MCF 10A (cell line): ENCODE measurements around the gene ADAMTS5. TPM values are rescaled to one million over a fixed set of nuclear protein-coding genes. Genes with fewer than 3 reads are reported as not detected.

Source experiments
- BruUV-seq: library from RNA; stranded (reverse); fragments of 400-500 nt; replicated peaks from 2 replicates; lab custom pipeline; 2021; lab: Mats Ljungman, UMichigan
- CTCF ChIA-PET: fragments of 300-600 bp; sonication (Branson Sonifier 250); formaldehyde crosslinking; extraction: SDS; loops from one replicate; lab custom pipeline; 2021; ENCODE audit warnings: antibody characterized with exemption, inconsistent platforms; lab: Yijun Ruan, JAX
- POLR2A ChIA-PET: fragments of 300-600, 350-650 bp; sonication (Branson Sonifier 250); formaldehyde crosslinking; extraction: SDS; loops from one replicate; lab custom pipeline; 2020; ENCODE audit warnings: antibody characterized with exemption, inconsistent platforms; lab: Yijun Ruan, JAX
- DNase-seq: peaks from one replicate; pipeline ENCODE4 v3.0.0-alpha.2; 2018; ENCODE audit not compliant: unreplicated experiment
- H3K27ac Mint-ChIP-seq: one replicate; pipeline ENCODE4 v1.8.0; 2022; ENCODE audit warnings: mild to moderate bottlenecking, low read depth, mixed read lengths; ENCODE audit not compliant: unreplicated experiment
- H3K27me3 Mint-ChIP-seq: one replicate; pipeline ENCODE4 v1.8.0; 2022; ENCODE audit warnings: mixed read lengths; ENCODE audit not compliant: insufficient read depth, unreplicated experiment
- H3K36me3 Mint-ChIP-seq: one replicate; pipeline ENCODE4 v1.8.0; 2022; ENCODE audit warnings: mild to moderate bottlenecking, moderate library complexity, mixed read lengths; ENCODE audit not compliant: insufficient read depth, unreplicated experiment
- H3K4me1 Mint-ChIP-seq: one replicate; pipeline ENCODE4 v1.8.0; 2022; ENCODE audit warnings: mixed read lengths; ENCODE audit not compliant: insufficient read depth, unreplicated experiment
- H3K4me3 Mint-ChIP-seq: one replicate; pipeline ENCODE4 v1.8.0; 2022; ENCODE audit warnings: mild to moderate bottlenecking, moderate library complexity, mixed read lengths; ENCODE audit not compliant: unreplicated experiment
- H3K9me3 Mint-ChIP-seq: one replicate; pipeline ENCODE4 v1.8.0; 2022; ENCODE audit warnings: mixed read lengths; ENCODE audit not compliant: unreplicated experiment
- intact Hi-C: fragments of 100-400 bp; cut with micrococcal nuclease; formaldehyde crosslinking; loops from 2 replicates; pipeline ENCODE4 v1.14.1; 2022
- total RNA-seq: library from RNA; stranded (reverse); gene quantifications from 2 replicates; pipeline ENCODE4 v1.2.3, GENCODE V29; 2022
- TF ChIP-seq, protein P1 (sequence below): fragments of 200-600 bp; IDR thresholded peaks from one replicate; pipeline ENCODE4 v1.8.0; 2022; ENCODE audit warnings: antibody characterized with exemption, mild to moderate bottlenecking; ENCODE audit not compliant: unreplicated experiment

The ADAMTS5 gene
- total RNA-seq, 1 experiment from 2014 or later: not detected

DNA sequence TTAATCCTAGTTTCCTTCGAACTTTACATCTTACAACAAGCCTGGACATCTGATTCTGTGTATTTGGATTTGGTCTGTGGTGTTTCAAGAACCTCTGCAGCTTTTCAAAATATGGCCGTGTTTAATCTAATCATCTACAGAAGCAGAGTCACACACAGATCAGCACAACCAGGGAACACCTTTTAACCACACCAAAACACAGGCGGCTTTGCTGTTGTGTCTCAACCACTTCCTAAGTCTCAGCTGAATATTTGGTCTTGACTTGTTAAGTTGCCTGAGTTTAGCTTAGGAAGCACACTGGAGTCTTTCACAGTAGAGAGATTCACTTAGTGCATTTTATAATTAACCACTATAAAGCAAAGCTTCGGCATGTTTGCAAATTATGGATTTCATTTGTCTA is 17.1 kb downstream of the ADAMTS5 start:
- Mint-ChIP-seq H3K27me3 (no peaks in the 10 kb centered on the region), H3K4me3 (no peak overlapping the region), H3K36me3 (no peaks in the 10 kb centered on the region), H3K27ac (no peak overlapping the region), H3K9me3 (no peaks in the 10 kb centered on the region), H3K4me1 (peaks cover 6% of the 10 kb centered on the region)
- CTCF ChIA-PET: interaction anchor here (0.8 to 0.9 kb wide), 2 partner anchors 9 to 16 kb away, joined by 3 read pairs; no protein-coding TSS in a partner anchor
- POLR2A ChIA-PET: no interaction called here
- no peak for DNase-seq
- no TSS peak for BruUV-seq
- TF ChIP-seq, protein P1, sequence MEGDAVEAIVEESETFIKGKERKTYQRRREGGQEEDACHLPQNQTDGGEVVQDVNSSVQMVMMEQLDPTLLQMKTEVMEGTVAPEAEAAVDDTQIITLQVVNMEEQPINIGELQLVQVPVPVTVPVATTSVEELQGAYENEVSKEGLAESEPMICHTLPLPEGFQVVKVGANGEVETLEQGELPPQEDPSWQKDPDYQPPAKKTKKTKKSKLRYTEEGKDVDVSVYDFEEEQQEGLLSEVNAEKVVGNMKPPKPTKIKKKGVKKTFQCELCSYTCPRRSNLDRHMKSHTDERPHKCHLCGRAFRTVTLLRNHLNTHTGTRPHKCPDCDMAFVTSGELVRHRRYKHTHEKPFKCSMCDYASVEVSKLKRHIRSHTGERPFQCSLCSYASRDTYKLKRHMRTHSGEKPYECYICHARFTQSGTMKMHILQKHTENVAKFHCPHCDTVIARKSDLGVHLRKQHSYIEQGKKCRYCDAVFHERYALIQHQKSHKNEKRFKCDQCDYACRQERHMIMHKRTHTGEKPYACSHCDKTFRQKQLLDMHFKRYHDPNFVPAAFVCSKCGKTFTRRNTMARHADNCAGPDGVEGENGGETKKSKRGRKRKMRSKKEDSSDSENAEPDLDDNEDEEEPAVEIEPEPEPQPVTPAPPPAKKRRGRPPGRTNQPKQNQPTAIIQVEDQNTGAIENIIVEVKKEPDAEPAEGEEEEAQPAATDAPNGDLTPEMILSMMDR: no peak
- intact Hi-C loops: no loop called here

DNA sequence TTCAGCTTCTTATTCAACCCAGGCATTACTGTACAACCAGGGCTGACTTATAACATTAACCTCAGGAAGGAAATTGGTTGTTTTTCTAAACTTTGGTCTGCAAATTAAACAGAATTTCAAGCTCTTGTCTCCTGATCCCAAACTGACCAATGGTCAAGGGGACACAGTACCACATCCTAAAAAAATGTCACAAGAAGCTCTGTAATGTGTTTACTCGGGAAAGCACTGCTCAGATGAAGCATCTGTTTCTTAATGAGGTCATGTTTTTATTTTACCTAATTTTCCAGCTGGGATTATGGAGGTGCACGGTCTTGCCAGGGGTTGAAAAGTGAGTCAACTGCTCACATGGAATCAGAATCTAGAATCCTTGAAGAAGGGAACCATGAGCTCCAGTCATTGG is 18.7 kb downstream of the ADAMTS5 start:
- H3K4me1 Mint-ChIP-seq: peaks cover 6% of the 10 kb centered on the region
- no peak overlapping the region for H3K4me3 Mint-ChIP-seq
- CTCF ChIA-PET: interaction anchor here (0.6 to 1.2 kb wide), 2 partner anchors 14 to 166 kb away, joined by 3 read pairs; no protein-coding TSS in a partner anchor
- no peaks in the 10 kb centered on the region for H3K9me3 Mint-ChIP-seq
- H3K27ac Mint-ChIP-seq: no peak overlapping the region
- POLR2A ChIA-PET: interaction anchor here (0.6 kb wide), 1 partner anchor 541 kb away, joined by 3 read pairs; no protein-coding TSS in a partner anchor
- no peaks in the 10 kb centered on the region for H3K27me3 Mint-ChIP-seq
- no peaks in the 10 kb centered on the region for H3K36me3 Mint-ChIP-seq
- BruUV-seq: no TSS peak
- TF ChIP-seq, protein P1: no peak
- intact Hi-C loops: no loop called here
- no peak for DNase-seq

DNA sequence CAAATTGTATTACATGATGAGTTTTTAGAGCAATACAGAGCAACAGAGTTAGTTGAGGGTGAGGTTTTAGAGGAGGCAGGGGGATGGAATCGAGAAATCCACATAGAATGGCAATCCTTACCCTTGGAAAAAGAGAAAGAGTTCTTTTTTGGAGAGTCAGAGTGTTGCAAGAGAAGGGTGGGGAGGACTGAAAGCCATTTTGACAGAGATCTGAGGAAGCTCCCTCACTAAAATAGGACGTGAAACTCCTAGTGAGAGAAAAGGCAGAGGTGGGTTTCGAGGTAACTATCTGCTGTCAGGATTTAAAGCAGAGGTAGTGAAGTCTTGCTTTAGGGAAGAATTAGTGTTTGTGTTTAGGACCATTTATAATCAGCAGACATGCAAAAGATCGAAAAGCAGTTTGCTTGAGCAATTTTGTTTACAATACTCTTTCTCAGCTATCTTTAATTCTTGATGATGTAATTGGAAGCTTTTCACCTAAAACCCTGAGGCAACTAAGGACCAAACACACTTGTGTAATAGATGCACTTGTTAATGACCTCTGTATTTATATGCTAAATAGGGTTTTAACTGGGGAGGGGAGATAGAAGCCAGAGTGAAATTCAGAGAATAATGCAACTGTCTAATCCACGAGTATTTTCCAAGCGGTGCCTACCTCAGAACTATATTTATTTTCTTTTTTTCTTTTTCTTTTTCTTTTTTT is 20.0 kb downstream of the ADAMTS5 start:
- CTCF ChIA-PET: no interaction called here
- Mint-ChIP-seq H3K4me1 (peaks cover 6% of the 10 kb centered on the region), H3K4me3 (no peak overlapping the region), H3K27me3 (no peaks in the 10 kb centered on the region), H3K27ac (no peak overlapping the region), H3K36me3 (no peaks in the 10 kb centered on the region), H3K9me3 (no peaks in the 10 kb centered on the region)
- POLR2A ChIA-PET: interaction anchor here (0.6 kb wide), 1 partner anchor 341 kb away, joined by 3 read pairs; no protein-coding TSS in a partner anchor
- BruUV-seq: no TSS peak
- no peak for DNase-seq
- TF ChIP-seq, protein P1: no peak
- intact Hi-C loops: no loop called here

DNA sequence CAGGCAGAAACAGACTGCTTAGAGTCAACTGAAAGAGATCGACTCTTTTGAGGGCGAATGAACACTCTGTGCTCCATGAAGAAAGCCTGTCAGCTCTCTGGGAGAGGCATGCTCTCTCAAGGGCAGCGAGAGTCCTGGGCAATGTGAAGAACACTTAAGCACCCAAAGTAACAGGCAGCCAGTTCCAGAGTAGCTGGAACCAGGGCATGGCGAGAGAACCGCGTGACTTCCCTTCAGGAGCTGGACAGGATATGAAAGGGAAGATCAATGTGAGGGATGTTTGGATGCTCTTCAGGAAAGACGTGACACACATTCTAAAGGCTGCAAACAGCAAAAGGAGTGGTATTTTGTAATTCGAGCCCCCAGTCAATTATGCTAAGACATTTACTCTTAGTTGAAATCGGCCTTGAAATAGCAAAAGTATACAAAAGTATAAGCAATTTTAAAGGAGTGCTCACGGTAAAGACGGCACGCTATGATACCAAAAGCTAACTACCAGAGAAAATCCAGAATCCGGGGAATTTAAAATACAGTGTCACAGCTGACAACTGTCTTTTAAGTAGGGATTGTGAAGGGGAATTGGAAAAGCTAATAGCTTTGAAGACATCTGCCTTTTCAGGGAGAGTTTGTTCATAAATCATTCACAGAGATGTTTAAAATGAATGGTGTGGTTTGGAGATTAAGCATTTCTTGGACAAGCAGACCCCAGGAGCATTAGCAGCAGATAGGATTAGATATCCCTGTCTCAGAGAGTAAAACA is 20.8 kb downstream of the ADAMTS5 start:
- no peaks in the 10 kb centered on the region for H3K9me3 Mint-ChIP-seq
- intact Hi-C loops: no loop called here
- peaks cover 6% of the 10 kb centered on the region for H3K4me1 Mint-ChIP-seq
- no peaks in the 10 kb centered on the region for H3K27me3 Mint-ChIP-seq
- BruUV-seq: no TSS peak
- ChIA-PET POLR2A (no interaction called here), CTCF (no interaction called here)
- DNase-seq: no peak
- TF ChIP-seq, protein P1: no peak
- H3K36me3 Mint-ChIP-seq: no peaks in the 10 kb centered on the region
- H3K4me3 Mint-ChIP-seq: no peak overlapping the region
- H3K27ac Mint-ChIP-seq: no peak overlapping the region
